ENCODE measurements around the gene MYCBP.

- no peak for TF ChIP-seq CTCF (optimal IDR thresholded peaks at IDR 0.05 in 1 of 3, IDR thresholded peaks at IDR 0.05 in 1 of 3, conservative IDR thresholded peaks at IDR 0.05 in 1 of 3; ENCODE audit: extremely low read depth in 1 of 3, insufficient read depth in 2 of 3, low read length in 3 of 3)
- no peak for TF ChIP-seq EZH2 (IDR thresholded peaks at IDR 0.05; ENCODE audit: low read length)
These were observed 40.0 kb downstream of the MYCBP start for GRCh38 chr1:38833146-38833545.

All from keratinocyte (primary cell).